ENCODE results near the gene B3GNT7. TPM values are rescaled to one million over a fixed set of nuclear protein-coding genes. Genes with fewer than 3 reads are reported as not detected.
"Not testable (repeated sequence)": the region's sequence is repeated elsewhere in the genome, so short reads cannot be mapped to it uniquely, and the experiment has no call there.

Gene B3GNT7
- total RNA-seq, 1 donor from 2014 or later: not detected

GRCh38 chr2:231421051-231421580, 25.6 kb downstream of the B3GNT7 start:
- Mint-ChIP-seq H3K27me3 (ENCODE audit: insufficient read depth) (peaks cover 8% of the 10 kb centered on the region), H3K9me3 (no peaks in the 10 kb centered on the region), H3K36me3 (ENCODE audit: low read depth) (no peaks in the 10 kb centered on the region), H3K4me1 (ENCODE audit: low read depth) (no peaks in the 10 kb centered on the region), H3K4me3 (no peak overlapping the region), H3K27ac (no peak overlapping the region)
- intact Hi-C loops (cut with micrococcal nuclease): no loop called here
- DNase-seq (ENCODE audit: low spot score): no peak

GRCh38 chr2:231422056-231422455, 26.5 kb downstream of the B3GNT7 start:
- Mint-ChIP-seq H3K4me1 (ENCODE audit: low read depth) (peaks cover 4% of the 10 kb centered on the region), H3K27me3 (ENCODE audit: insufficient read depth) (peaks cover 6% of the 10 kb centered on the region), H3K36me3 (ENCODE audit: low read depth) (no peaks in the 10 kb centered on the region), H3K9me3 (no peaks in the 10 kb centered on the region), H3K4me3 (no peak overlapping the region), H3K27ac (no peak overlapping the region)
- no peak for DNase-seq (ENCODE audit: low spot score)
- intact Hi-C loops (cut with micrococcal nuclease): no loop called here

GRCh38 chr2:231423176-231423575, 27.7 kb downstream of the B3GNT7 start:
- Mint-ChIP-seq H3K9me3 (no peaks in the 10 kb centered on the region), H3K4me3 (no peak overlapping the region), H3K27me3 (ENCODE audit: insufficient read depth) (peaks cover 6% of the 10 kb centered on the region), H3K4me1 (ENCODE audit: low read depth) (peaks cover 4% of the 10 kb centered on the region), H3K36me3 (ENCODE audit: low read depth) (no peaks in the 10 kb centered on the region), H3K27ac (no peak overlapping the region)
- no peak for DNase-seq (ENCODE audit: low spot score)
- intact Hi-C loops (cut with micrococcal nuclease): no loop called here

GRCh38 chr2:231425291-231425810, 29.8 kb downstream of the B3GNT7 start:
- no peak overlapping the region for H3K4me3 Mint-ChIP-seq
- H3K9me3 Mint-ChIP-seq: peaks cover under 1% of the 10 kb centered on the region
- peaks cover 2% of the 10 kb centered on the region for H3K27me3 Mint-ChIP-seq (ENCODE audit: insufficient read depth)
- DNase-seq (ENCODE audit: low spot score): no peak
- H3K27ac Mint-ChIP-seq: no peak overlapping the region
- H3K4me1 Mint-ChIP-seq (ENCODE audit: low read depth): peaks cover 4% of the 10 kb centered on the region
- intact Hi-C loops (cut with micrococcal nuclease): no loop called here
- H3K36me3 Mint-ChIP-seq (ENCODE audit: low read depth): no peaks in the 10 kb centered on the region

GRCh38 chr2:231425811-231426703, 30.5 kb downstream of the B3GNT7 start:
- peak; percentile 14 for DNase-seq (ENCODE audit: low spot score)
- Mint-ChIP-seq H3K36me3 (ENCODE audit: low read depth) (peaks cover under 1% of the 10 kb centered on the region), H3K27ac (no peak overlapping the region), H3K27me3 (ENCODE audit: insufficient read depth) (peaks cover 2% of the 10 kb centered on the region), H3K4me3 (no peak overlapping the region), H3K4me1 (ENCODE audit: low read depth) (peaks cover 4% of the 10 kb centered on the region), H3K9me3 (peaks cover 7% of the 10 kb centered on the region)
- intact Hi-C loops (cut with micrococcal nuclease): no loop called here

- peaks cover 4% of the 10 kb centered on the region for H3K4me1 Mint-ChIP-seq (ENCODE audit: low read depth)
- DNase-seq (ENCODE audit: low spot score): no peak
- H3K36me3 Mint-ChIP-seq (ENCODE audit: low read depth): peaks cover 6% of the 10 kb centered on the region
- peaks cover 18% of the 10 kb centered on the region for H3K9me3 Mint-ChIP-seq
- intact Hi-C loops (cut with micrococcal nuclease): no loop called here
- peaks cover 2% of the 10 kb centered on the region for H3K27me3 Mint-ChIP-seq (ENCODE audit: insufficient read depth)
- H3K27ac Mint-ChIP-seq: no peak overlapping the region
- no peak overlapping the region for H3K4me3 Mint-ChIP-seq
These were observed 31.6 kb downstream of the B3GNT7 start for GRCh38 chr2:231427116-231427515.

- peaks cover 6% of the 10 kb centered on the region for H3K36me3 Mint-ChIP-seq (ENCODE audit: low read depth)
- no peak for DNase-seq (ENCODE audit: low spot score)
- peaks cover 19% of the 10 kb centered on the region for H3K9me3 Mint-ChIP-seq
- peaks cover 2% of the 10 kb centered on the region for H3K27me3 Mint-ChIP-seq (ENCODE audit: insufficient read depth)
- H3K27ac Mint-ChIP-seq: no peak overlapping the region
- no peak overlapping the region for H3K4me3 Mint-ChIP-seq
- intact Hi-C loops (cut with micrococcal nuclease): no loop called here
- peaks cover 9% of the 10 kb centered on the region for H3K4me1 Mint-ChIP-seq (ENCODE audit: low read depth)
These were observed 33.6 kb downstream of the B3GNT7 start for GRCh38 chr2:231429152-231429551.

- peaks cover 9% of the 10 kb centered on the region for H3K4me1 Mint-ChIP-seq (ENCODE audit: low read depth)
- H3K36me3 Mint-ChIP-seq (ENCODE audit: low read depth): peaks cover 6% of the 10 kb centered on the region
- peaks cover 19% of the 10 kb centered on the region for H3K9me3 Mint-ChIP-seq
- no peak for DNase-seq (ENCODE audit: low spot score)
- intact Hi-C loops (cut with micrococcal nuclease): no loop called here
- H3K27ac Mint-ChIP-seq: no peak overlapping the region
- H3K27me3 Mint-ChIP-seq (ENCODE audit: insufficient read depth): peaks cover 2% of the 10 kb centered on the region
- no peak overlapping the region for H3K4me3 Mint-ChIP-seq
These were observed 34.4 kb downstream of the B3GNT7 start for GRCh38 chr2:231429901-231430300.

GRCh38 chr2:231430437-231430836, 34.9 kb downstream of the B3GNT7 start:
- peaks cover 19% of the 10 kb centered on the region for H3K9me3 Mint-ChIP-seq
- DNase-seq (ENCODE audit: low spot score); H3K4me3 Mint-ChIP-seq; H3K4me1 Mint-ChIP-seq (ENCODE audit: low read depth); H3K36me3 Mint-ChIP-seq (ENCODE audit: low read depth); H3K27me3 Mint-ChIP-seq (ENCODE audit: insufficient read depth); intact Hi-C loops (cut with micrococcal nuclease); H3K27ac Mint-ChIP-seq: not testable (repeated sequence)

GRCh38 chr2:231431606-231432005, 36.1 kb downstream of the B3GNT7 start:
- DNase-seq (ENCODE audit: low spot score): no peak
- peaks cover 19% of the 10 kb centered on the region for H3K9me3 Mint-ChIP-seq
- peaks cover 6% of the 10 kb centered on the region for H3K36me3 Mint-ChIP-seq (ENCODE audit: low read depth)
- intact Hi-C loops (cut with micrococcal nuclease): no loop called here
- no peak overlapping the region for H3K27ac Mint-ChIP-seq
- H3K27me3 Mint-ChIP-seq (ENCODE audit: insufficient read depth): no peaks in the 10 kb centered on the region
- no peak overlapping the region for H3K4me3 Mint-ChIP-seq
- peaks cover 5% of the 10 kb centered on the region for H3K4me1 Mint-ChIP-seq (ENCODE audit: low read depth)

- Mint-ChIP-seq H3K36me3 (ENCODE audit: low read depth) (peaks cover 6% of the 10 kb centered on the region), H3K4me1 (ENCODE audit: low read depth) (peaks cover 5% of the 10 kb centered on the region), H3K27ac (no peak overlapping the region), H3K27me3 (ENCODE audit: insufficient read depth) (no peaks in the 10 kb centered on the region), H3K9me3 (peaks cover 19% of the 10 kb centered on the region), H3K4me3 (no peak overlapping the region)
- no peak for DNase-seq (ENCODE audit: low spot score)
- intact Hi-C loops (cut with micrococcal nuclease): no loop called here
These were observed 38.5 kb downstream of the B3GNT7 start for GRCh38 chr2:231433990-231434389.

- Mint-ChIP-seq H3K27ac (no peak overlapping the region), H3K27me3 (ENCODE audit: insufficient read depth) (no peaks in the 10 kb centered on the region), H3K36me3 (ENCODE audit: low read depth) (peaks cover under 1% of the 10 kb centered on the region), H3K9me3 (peaks cover 2% of the 10 kb centered on the region), H3K4me3 (no peak overlapping the region), H3K4me1 (ENCODE audit: low read depth) (peaks cover 5% of the 10 kb centered on the region)
- intact Hi-C loops (cut with micrococcal nuclease): no loop called here
- DNase-seq (ENCODE audit: low spot score): no peak
These were observed 41.4 kb downstream of the B3GNT7 start for GRCh38 chr2:231436957-231437356.

- Mint-ChIP-seq H3K4me3 (no peak overlapping the region), H3K9me3 (no peaks in the 10 kb centered on the region), H3K27me3 (ENCODE audit: insufficient read depth) (no peaks in the 10 kb centered on the region), H3K4me1 (ENCODE audit: low read depth) (no peaks in the 10 kb centered on the region), H3K36me3 (ENCODE audit: low read depth) (peaks cover 15% of the 10 kb centered on the region), H3K27ac (no peak overlapping the region)
- intact Hi-C loops (cut with micrococcal nuclease): loop anchor here (10.0 kb wide), 1 partner anchor 625 kb away; no protein-coding TSS in a partner anchor
- DNase-seq (ENCODE audit: low spot score): no peak
These were observed 54.1 kb downstream of the B3GNT7 start for GRCh38 chr2:231449503-231450054.

All from activated T-helper 1 cell treated with anti-CD3 and anti-CD28 coated beads, Interleukin-12 subunit alpha, Interleukin-12 subunit beta, Interleukin-2, Interleukin-4 antibody, amounts not matched to agents 30 ng/mL and 10 ng/mL and 1 ng/mL, durations not matched to agents 14 hours and 24 hours and 36 hours (primary cell).